Glutamatergic neuron (in vitro differentiated cells): Measurements from ENCODE around the gene CDC40. TPM values are rescaled to one million over a fixed set of nuclear protein-coding genes. Genes with fewer than 3 reads are reported as not detected.
"Not testable (repeated sequence)": the region's sequence is repeated elsewhere in the genome, so short reads cannot be mapped to it uniquely, and the experiment has no call there.

ENCODE experiments used
- DNase-seq: peaks from one replicate; pipeline ENCODE4 v3.0.0; 2022
- H3K27ac Mint-ChIP-seq: one replicate; pipeline ENCODE4 v1.8.0; 2020; ENCODE audit warnings: mild to moderate bottlenecking, mixed read lengths, inconsistent platforms; ENCODE audit not compliant: unreplicated experiment
- H3K27me3 Mint-ChIP-seq: one replicate; pipeline ENCODE4 v1.8.0; 2020; ENCODE audit warnings: mild to moderate bottlenecking, moderate library complexity, mixed read lengths, inconsistent platforms; ENCODE audit not compliant: unreplicated experiment
- H3K36me3 Mint-ChIP-seq: one replicate; pipeline ENCODE4 v1.8.0; 2020; ENCODE audit warnings: mild to moderate bottlenecking, mixed read lengths, inconsistent platforms; ENCODE audit not compliant: unreplicated experiment
- H3K4me1 Mint-ChIP-seq: one replicate; pipeline ENCODE4 v1.8.0; 2020; ENCODE audit warnings: mild to moderate bottlenecking, low read depth, mixed read lengths, inconsistent platforms; ENCODE audit not compliant: unreplicated experiment
- H3K4me3 Mint-ChIP-seq: one replicate; pipeline ENCODE4 v1.8.0; 2020; ENCODE audit warnings: mild to moderate bottlenecking, mixed read lengths, inconsistent platforms; ENCODE audit not compliant: unreplicated experiment
- H3K9me3 Mint-ChIP-seq: one replicate; pipeline ENCODE4 v1.8.0; 2020; ENCODE audit warnings: mild to moderate bottlenecking, moderate library complexity, mixed read lengths, inconsistent platforms; ENCODE audit not compliant: unreplicated experiment
- CTCF ChIP-seq: fragments of 200-600 bp; sonication (generic); IDR thresholded peaks from one replicate; pipeline ENCODE4 v1.5.0; 2021; ENCODE audit not compliant: partially characterized antibody, unreplicated experiment
- total RNA-seq: library from RNA; stranded (reverse); fragmentation: NEBNext Ultra II Directional; extraction: Animal tissue kit (Norgen Biotek cat#: 25700); gene quantifications from one replicate; pipeline ENCODE4 v1.2.1, GENCODE V29; 2021; ENCODE audit not compliant: unreplicated experiment

Gene CDC40
- total RNA-seq, 1 donor from 2014 or later, result 17.8 TPM

- peaks cover 5% of the 10 kb centered on the region for H3K36me3 Mint-ChIP-seq
Measured at GRCh38 chr6:110233770-110234374, 53.6 kb downstream of the CDC40 start.

GRCh38 chr6:110236007-110236406, 55.8 kb downstream of the CDC40 start:
- H3K4me3 Mint-ChIP-seq, H3K4me1 Mint-ChIP-seq, DNase-seq, H3K27me3 Mint-ChIP-seq, H3K9me3 Mint-ChIP-seq, H3K36me3 Mint-ChIP-seq, H3K27ac Mint-ChIP-seq: not testable (repeated sequence)

More at GRCh38 chr6:110233770-110234374, 53.6 kb downstream of the CDC40 start:
- no peak for TF ChIP-seq CTCF
- H3K27me3 Mint-ChIP-seq, result no peaks in the 10 kb centered on the region
- no peak overlapping the region for H3K4me3 Mint-ChIP-seq
- no peaks in the 10 kb centered on the region for H3K9me3 Mint-ChIP-seq
- H3K27ac Mint-ChIP-seq, result no peak overlapping the region
- DNase-seq, result no peak
- H3K4me1 Mint-ChIP-seq, result no peaks in the 10 kb centered on the region

GRCh38 chr6:110239526-110240274, 59.5 kb downstream of the CDC40 start:
- Mint-ChIP-seq H3K27me3 (peaks cover 1% of the 10 kb centered on the region), H3K4me3 (no peak overlapping the region), H3K36me3 (peaks cover 10% of the 10 kb centered on the region), H3K9me3 (no peaks in the 10 kb centered on the region), H3K27ac (no peak overlapping the region), H3K4me1 (no peaks in the 10 kb centered on the region)
- DNase-seq, result no peak
- no peak for TF ChIP-seq CTCF

DNA sequence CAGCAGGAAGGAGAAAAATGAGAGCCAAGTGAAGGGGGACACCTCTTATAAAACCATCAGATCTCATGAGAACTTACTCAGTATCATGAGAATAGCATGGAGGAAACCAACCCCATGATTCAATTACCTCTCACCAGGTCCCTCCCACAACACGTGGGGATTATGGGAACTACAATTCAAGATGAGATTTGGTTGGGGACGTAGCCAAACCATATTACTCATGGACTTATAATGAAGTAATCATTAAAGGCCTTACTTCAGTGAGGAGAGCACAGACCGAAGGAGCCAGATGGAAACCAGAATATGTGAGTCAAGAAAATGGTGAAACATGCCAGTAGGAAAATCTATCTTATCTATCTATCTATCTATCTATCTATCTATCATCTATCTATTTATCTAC, 64.4 kb downstream of the CDC40 start:
- H3K27me3 Mint-ChIP-seq, H3K4me1 Mint-ChIP-seq, H3K36me3 Mint-ChIP-seq, H3K9me3 Mint-ChIP-seq, H3K27ac Mint-ChIP-seq, H3K4me3 Mint-ChIP-seq, DNase-seq: not testable (repeated sequence)

DNA sequence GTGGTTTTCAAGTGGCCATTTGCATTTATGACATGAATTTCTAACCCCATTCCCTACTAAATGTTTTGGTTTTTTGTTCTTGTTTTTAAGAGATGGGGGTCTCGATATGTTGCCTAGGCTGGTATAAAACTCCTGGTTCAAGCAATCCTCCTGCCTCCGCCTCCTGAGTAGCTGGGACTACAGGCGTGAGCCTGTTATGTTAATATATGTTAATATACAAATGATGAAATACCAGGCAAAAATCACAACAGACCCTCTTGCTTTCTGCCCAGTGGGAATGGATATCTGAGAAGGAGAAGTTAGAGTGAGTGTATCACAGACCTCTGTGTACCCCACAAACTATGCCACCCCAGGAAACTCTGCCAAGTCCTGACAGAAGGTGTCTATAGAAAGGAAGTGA, 66.2 kb downstream of the CDC40 start:
- Mint-ChIP-seq H3K4me3 (no peak overlapping the region), H3K9me3 (peaks cover 3% of the 10 kb centered on the region), H3K36me3 (peaks cover 11% of the 10 kb centered on the region), H3K4me1 (peaks cover 5% of the 10 kb centered on the region), H3K27me3 (peaks cover 2% of the 10 kb centered on the region), H3K27ac (no peak overlapping the region)
- no peak for TF ChIP-seq CTCF
- no peak for DNase-seq

- Mint-ChIP-seq H3K36me3 (peaks cover 11% of the 10 kb centered on the region), H3K4me1 (peaks cover 5% of the 10 kb centered on the region), H3K4me3 (no peak overlapping the region), H3K27me3 (peaks cover 2% of the 10 kb centered on the region), H3K27ac (no peak overlapping the region), H3K9me3 (peaks cover 3% of the 10 kb centered on the region)
- no peak for TF ChIP-seq CTCF
- no peak for DNase-seq
Measured at GRCh38 chr6:110246900-110247546, 66.8 kb downstream of the CDC40 start.
